Measurements from ENCODE around the gene PKP4.

GRCh38 chr2:158731386-158731785, 274.6 kb downstream of the PKP4 start:
- no peak for TF ChIP-seq CTCF (IDR thresholded peaks at IDR 0.05; ENCODE audit: borderline replicate concordance, extremely low read depth, low read length, poor library complexity, severe bottlenecking)
- no peak for TF ChIP-seq EZH2 (IDR thresholded peaks at IDR 0.05; ENCODE audit: borderline replicate concordance, low read depth, low read length, severe bottlenecking)
